ENCODE measurements around the gene ASB2. TPM values are rescaled to one million over a fixed set of nuclear protein-coding genes. Genes with fewer than 3 reads are reported as not detected.

The ASB2 gene
- polyA plus RNA-seq, 1 of the 3 experiments (the other 2 are of a cell fraction): 0.15 TPM

DNA sequence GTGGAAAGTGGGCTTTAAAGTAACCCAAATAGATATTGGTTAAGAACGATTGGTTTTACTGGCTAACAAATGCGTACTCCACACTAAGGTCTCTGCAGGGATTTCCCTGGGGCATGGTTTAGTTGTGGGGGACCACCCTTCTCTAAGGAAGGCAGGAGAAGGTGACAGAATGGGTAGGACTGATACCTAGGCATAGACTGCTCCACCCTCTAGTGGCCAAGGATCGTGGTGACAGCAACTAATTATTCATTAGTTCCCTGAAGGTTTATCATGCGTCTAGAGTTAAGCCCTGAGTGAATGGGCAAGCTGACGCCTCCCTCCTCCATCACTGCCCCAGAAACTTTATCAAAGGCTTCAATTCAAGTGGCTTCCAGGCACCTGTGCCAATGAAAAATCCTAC is 40.1 kb downstream of the ASB2 start (continued):
- no peak for TF ChIP-seq NRF1 (IDR thresholded peaks at IDR 0.05; ENCODE audit: low read depth, low read length)

DNA sequence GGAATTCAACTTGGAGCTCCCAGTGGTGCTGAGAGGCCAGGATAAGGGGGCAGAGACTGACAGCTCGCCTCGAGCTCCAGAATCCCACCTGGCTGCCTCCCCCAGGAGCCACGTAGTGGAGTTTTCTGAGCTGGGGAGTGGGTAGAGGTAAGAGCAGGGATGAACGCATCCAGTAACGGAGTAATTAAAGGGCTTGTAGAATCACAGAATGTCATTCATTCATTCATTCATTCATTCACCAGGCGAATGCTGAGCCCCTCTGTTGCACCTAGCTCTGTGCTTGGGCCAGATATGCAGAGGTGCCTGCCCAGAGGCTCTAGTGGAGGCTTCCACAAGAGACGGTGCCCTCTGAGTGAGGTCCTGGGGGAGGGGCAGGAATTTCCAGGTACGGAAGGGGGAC is 41.2 kb downstream of the ASB2 start:
- Histone ChIP-seq H3K27ac (ENCODE audit: low read depth in 2 of 2, low read length in 1 of 2) (no peak overlapping the region), H3K9ac (no peak overlapping the region), H3K36me3 (replicated peaks in 1 of 2; ENCODE audit: control insufficient read depth in 1 of 2, insufficient read depth in 2 of 2, low read length in 1 of 2) (no peaks in the 10 kb centered on the region), H3K9me2 (no peaks in the 10 kb centered on the region), H3K4me1 (ENCODE audit: control insufficient read depth in 1 of 2, insufficient read depth in 2 of 2, low read depth in 1 of 2, low read length in 1 of 2) (peaks cover 0 to 4% of the 10 kb centered on the region in 2 experiments; a peak in 1 of 4 replicates), H3K9me3 (no peaks in the 10 kb centered on the region), H3K27me3 (ENCODE audit: insufficient read depth) (peaks cover 41% of the 10 kb centered on the region), H3K79me2 (ENCODE audit: insufficient read depth) (no peaks in the 10 kb centered on the region), H3K4me2 (no peak overlapping the region), H3K4me3 (ENCODE audit: low read depth in 2 of 2, low read length in 1 of 2) (no peak overlapping the region), H3F3A (replicated peaks; ENCODE audit: insufficient read depth) (no peaks in the 10 kb centered on the region), H2AFZ (ENCODE audit: low read depth) (no peak overlapping the region), H4K20me1 (ENCODE audit: insufficient read depth) (no peaks in the 10 kb centered on the region)
- POLR2A ChIA-PET: interaction anchor here (0.6 kb wide), 1 partner anchor 341 kb away, joined by 3 read pairs; no protein-coding TSS in a partner anchor
- no peak for TF ChIP-seq JUND (IDR thresholded peaks at IDR 0.05)
- TF ChIP-seq, protein P1, sequence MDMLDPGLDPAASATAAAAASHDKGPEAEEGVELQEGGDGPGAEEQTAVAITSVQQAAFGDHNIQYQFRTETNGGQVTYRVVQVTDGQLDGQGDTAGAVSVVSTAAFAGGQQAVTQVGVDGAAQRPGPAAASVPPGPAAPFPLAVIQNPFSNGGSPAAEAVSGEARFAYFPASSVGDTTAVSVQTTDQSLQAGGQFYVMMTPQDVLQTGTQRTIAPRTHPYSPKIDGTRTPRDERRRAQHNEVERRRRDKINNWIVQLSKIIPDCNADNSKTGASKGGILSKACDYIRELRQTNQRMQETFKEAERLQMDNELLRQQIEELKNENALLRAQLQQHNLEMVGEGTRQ (IDR thresholded peaks at IDR 0.05; ENCODE audit: borderline replicate concordance, low read depth, low read length): no peak
- TF ChIP-seq SIN3A (IDR thresholded peaks at IDR 0.05; ENCODE audit: borderline replicate concordance, low read depth, low read length): no peak
- no peak for TF ChIP-seq FOXJ3 (CRISPR knock-in tag; IDR thresholded peaks at IDR 0.05)
- TF ChIP-seq RCOR1 (IDR thresholded peaks at IDR 0.05; ENCODE audit: low read length): no peak
- TF ChIP-seq, protein P2, sequence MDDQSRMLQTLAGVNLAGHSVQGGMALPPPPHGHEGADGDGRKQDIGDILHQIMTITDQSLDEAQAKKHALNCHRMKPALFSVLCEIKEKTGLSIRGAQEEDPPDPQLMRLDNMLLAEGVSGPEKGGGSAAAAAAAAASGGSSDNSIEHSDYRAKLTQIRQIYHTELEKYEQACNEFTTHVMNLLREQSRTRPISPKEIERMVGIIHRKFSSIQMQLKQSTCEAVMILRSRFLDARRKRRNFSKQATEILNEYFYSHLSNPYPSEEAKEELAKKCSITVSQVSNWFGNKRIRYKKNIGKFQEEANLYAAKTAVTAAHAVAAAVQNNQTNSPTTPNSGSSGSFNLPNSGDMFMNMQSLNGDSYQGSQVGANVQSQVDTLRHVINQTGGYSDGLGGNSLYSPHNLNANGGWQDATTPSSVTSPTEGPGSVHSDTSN (IDR thresholded peaks at IDR 0.05): no peak
- no peak for TF ChIP-seq NRF1 (IDR thresholded peaks at IDR 0.05; ENCODE audit: low read depth, low read length)
- no peak for TF ChIP-seq SMC3 (IDR thresholded peaks at IDR 0.05; ENCODE audit: low read depth, low read length)
- no peak for TF ChIP-seq TAF1 (IDR thresholded peaks at IDR 0.05; ENCODE audit: borderline replicate concordance, low read depth, low read length)
- no peak for TF ChIP-seq MXI1 (IDR thresholded peaks at IDR 0.05; ENCODE audit: low read depth, low read length)
- TF ChIP-seq, protein P3, sequence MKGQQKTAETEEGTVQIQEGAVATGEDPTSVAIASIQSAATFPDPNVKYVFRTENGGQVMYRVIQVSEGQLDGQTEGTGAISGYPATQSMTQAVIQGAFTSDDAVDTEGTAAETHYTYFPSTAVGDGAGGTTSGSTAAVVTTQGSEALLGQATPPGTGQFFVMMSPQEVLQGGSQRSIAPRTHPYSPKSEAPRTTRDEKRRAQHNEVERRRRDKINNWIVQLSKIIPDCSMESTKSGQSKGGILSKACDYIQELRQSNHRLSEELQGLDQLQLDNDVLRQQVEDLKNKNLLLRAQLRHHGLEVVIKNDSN (IDR thresholded peaks at IDR 0.05; ENCODE audit: borderline replicate concordance, low read depth): no peak
- TF ChIP-seq, protein P4, sequence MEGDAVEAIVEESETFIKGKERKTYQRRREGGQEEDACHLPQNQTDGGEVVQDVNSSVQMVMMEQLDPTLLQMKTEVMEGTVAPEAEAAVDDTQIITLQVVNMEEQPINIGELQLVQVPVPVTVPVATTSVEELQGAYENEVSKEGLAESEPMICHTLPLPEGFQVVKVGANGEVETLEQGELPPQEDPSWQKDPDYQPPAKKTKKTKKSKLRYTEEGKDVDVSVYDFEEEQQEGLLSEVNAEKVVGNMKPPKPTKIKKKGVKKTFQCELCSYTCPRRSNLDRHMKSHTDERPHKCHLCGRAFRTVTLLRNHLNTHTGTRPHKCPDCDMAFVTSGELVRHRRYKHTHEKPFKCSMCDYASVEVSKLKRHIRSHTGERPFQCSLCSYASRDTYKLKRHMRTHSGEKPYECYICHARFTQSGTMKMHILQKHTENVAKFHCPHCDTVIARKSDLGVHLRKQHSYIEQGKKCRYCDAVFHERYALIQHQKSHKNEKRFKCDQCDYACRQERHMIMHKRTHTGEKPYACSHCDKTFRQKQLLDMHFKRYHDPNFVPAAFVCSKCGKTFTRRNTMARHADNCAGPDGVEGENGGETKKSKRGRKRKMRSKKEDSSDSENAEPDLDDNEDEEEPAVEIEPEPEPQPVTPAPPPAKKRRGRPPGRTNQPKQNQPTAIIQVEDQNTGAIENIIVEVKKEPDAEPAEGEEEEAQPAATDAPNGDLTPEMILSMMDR (IDR thresholded peaks at IDR 0.05): no peak
- no peak for TF ChIP-seq RFX5 (IDR thresholded peaks at IDR 0.05; ENCODE audit: low read length)
- no peak for TF ChIP-seq NFIC (IDR thresholded peaks at IDR 0.05; ENCODE audit: borderline replicate concordance)
- TF ChIP-seq, protein P5, sequence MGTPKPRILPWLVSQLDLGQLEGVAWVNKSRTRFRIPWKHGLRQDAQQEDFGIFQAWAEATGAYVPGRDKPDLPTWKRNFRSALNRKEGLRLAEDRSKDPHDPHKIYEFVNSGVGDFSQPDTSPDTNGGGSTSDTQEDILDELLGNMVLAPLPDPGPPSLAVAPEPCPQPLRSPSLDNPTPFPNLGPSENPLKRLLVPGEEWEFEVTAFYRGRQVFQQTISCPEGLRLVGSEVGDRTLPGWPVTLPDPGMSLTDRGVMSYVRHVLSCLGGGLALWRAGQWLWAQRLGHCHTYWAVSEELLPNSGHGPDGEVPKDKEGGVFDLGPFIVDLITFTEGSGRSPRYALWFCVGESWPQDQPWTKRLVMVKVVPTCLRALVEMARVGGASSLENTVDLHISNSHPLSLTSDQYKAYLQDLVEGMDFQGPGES (IDR thresholded peaks at IDR 0.05; ENCODE audit: low read depth, low read length): no peak
- TF ChIP-seq GABPA (IDR thresholded peaks at IDR 0.05; ENCODE audit: low read depth): no peak
- CTCF ChIA-PET: interaction anchor here (0.7 to 7.8 kb wide), 24 partner anchors 8 to 294 kb away, joined by 3 to 219 read pairs (median 5); partner anchors contain the start of genes CCDC197 and FAM181A
- WGBS (ENCODE audit: low lambda C conversion rate): 42% methylated on average over 8 of the region's 8 CpGs
- DNase-seq: no peak

Data from SK-N-SH (cell line).